HepG2 (cell line): Measurements from ENCODE around the gene ZNF12. TPM values are rescaled to one million over a fixed set of nuclear protein-coding genes. Genes with fewer than 3 reads are reported as not detected.
A peak's percentile ranks its signal among the peaks of the same experiment; 100 is the strongest.

Experiments
- FOXK1 ChIP-seq: sonication (generic); formaldehyde crosslinking; IDR thresholded peaks from 2 replicates; pipeline ENCODE4 v1.4.0; 2020; ENCODE audit warnings: low read depth, missing genetic modification reagents, borderline replicate concordance
- KIAA2018 ChIP-seq: sonication (generic); formaldehyde crosslinking; IDR thresholded peaks from 2 replicates; pipeline ENCODE4 v1.5.0; 2020; ENCODE audit warnings: mild to moderate bottlenecking, missing genetic modification reagents, borderline replicate concordance
- KLF16 ChIP-seq, 2 experiments: sonication (generic) in 1 of 2; formaldehyde crosslinking in 1 of 2; IDR thresholded peaks; 2 replicates each; pipeline versions ENCODE4 v1.6.1 to v1.8.0; 2016 to 2023; ENCODE audit warnings: missing genetic modification reagents in 2 of 2, missing compliant biosample characterization in 1 of 2
- NCOA5 ChIP-seq: sonication (generic); formaldehyde crosslinking; IDR thresholded peaks from 2 replicates; pipeline ENCODE4 v1.4.0; 2020; ENCODE audit warnings: missing genetic modification reagents
- NR2C2 ChIP-seq: sonication (generic); formaldehyde crosslinking; IDR thresholded peaks from 2 replicates; pipeline ENCODE4 v1.4.0; 2020; ENCODE audit warnings: missing genetic modification reagents, mild to moderate bottlenecking, moderate library complexity, borderline replicate concordance
- RAD21 ChIP-seq: fragments of 450-650 bp; formaldehyde crosslinking; IDR thresholded peaks from 2 replicates; pipeline ENCODE4 v1.5.0; 2020; ENCODE audit warnings: mild to moderate bottlenecking
- TFE3 ChIP-seq: IDR thresholded peaks from 2 replicates; pipeline ENCODE4 v1.6.1; 2016
- ZFP82 ChIP-seq: sonication (generic); formaldehyde crosslinking; IDR thresholded peaks from 2 replicates; pipeline ENCODE4 v1.5.1; 2020; ENCODE audit warnings: mild to moderate bottlenecking, missing genetic modification reagents, borderline replicate concordance
- ZHX2 ChIP-seq, 2 experiments: sonication (generic) in 1 of 2; formaldehyde crosslinking in 1 of 2; IDR thresholded peaks; 2 replicates each; pipeline versions ENCODE4 v1.6.1 to v1.9.0; 2014 to 2022; ENCODE audit warnings: antibody characterized with exemption in 1 of 2, borderline replicate concordance in 1 of 2, inconsistent platforms in 1 of 2, low read depth in 1 of 2, missing genetic modification reagents in 1 of 2
- ZMYM4 ChIP-seq: sonication (generic); formaldehyde crosslinking; IDR thresholded peaks from 2 replicates; pipeline ENCODE4 v1.8.1; 2023; ENCODE audit warnings: mild to moderate bottlenecking, missing genetic modification reagents
- ZNF274 ChIP-seq: sonication (generic); formaldehyde crosslinking; IDR thresholded peaks from 2 replicates; pipeline ENCODE4 v1.5.1; 2020; ENCODE audit warnings: mild to moderate bottlenecking, missing genetic modification reagents
- ZNF563 ChIP-seq: sonication (generic); formaldehyde crosslinking; IDR thresholded peaks from 2 replicates; pipeline ENCODE4 v1.8.0; 2022; ENCODE audit warnings: mild to moderate bottlenecking, moderate library complexity, missing genetic modification reagents
- ZNF839 ChIP-seq: sonication (generic); formaldehyde crosslinking; IDR thresholded peaks from 2 replicates; pipeline ENCODE4 v1.4.0; 2020; ENCODE audit warnings: missing genetic modification reagents, mild to moderate bottlenecking, borderline replicate concordance
- ZNF879 ChIP-seq: sonication (generic); formaldehyde crosslinking; IDR thresholded peaks from 2 replicates; pipeline ENCODE4 v1.8.1; 2023; ENCODE audit warnings: missing genetic modification reagents
- polyA plus RNA-seq, 8 experiments: library from polyadenylated mRNA; depleted of rRNA in 3 of 8; stranded (reverse) in 7 of 8; unstranded in 1 of 8; fragments of >200 nt; fragmentation: Illumina TruSeq in 4 of 8; extraction: Trizol in 4 of 8; gene quantifications; 2 replicates each; pipeline versions ENCODE4 v1.2.1 to v1.2.3, GENCODE V29; 2011 to 2016; ENCODE audit warnings: low read depth in 4 of 8, missing spikeins in 1 of 8, mixed read lengths in 1 of 8; ENCODE audit not compliant: insufficient read depth in 1 of 8
- total RNA-seq, 5 experiments: library from RNA; depleted of rRNA; stranded (reverse); fragments of >200 nt; fragmentation: Illumina TruSeq; extraction: Trizol; gene quantifications; 2 replicates each; pipeline ENCODE4 v1.2.3, GENCODE V29; 2016; ENCODE audit warnings: low read depth in 1 of 5

Gene ZNF12
- total and polyA plus RNA-seq, 2 of the 13 experiments (the other 11 are each of a cell fraction or from before 2014, with no cell fraction given) = 21.4 to 22.8 TPM

GRCh38 chr7:6709808-6710207, 3.1 kb upstream of the ZNF12 start (continued):
- TF ChIP-seq FOXK1 (CRISPR knock-in tag) (peak; percentile 49; the same call in 1 of the 2 replicates), ZFP82 (CRISPR knock-in tag) (no peak), ZNF879 (CRISPR knock-in tag) (no peak), ZMYM4 (peak; percentile 90), ZHX2 (IDR thresholded peaks at IDR 0.05; ENCODE audit: low read depth) (peak; percentile 44; the same call in 1 of the 2 replicates), ZHX2 (CRISPR knock-in tag; IDR thresholded peaks at IDR 0.05; ENCODE audit: borderline replicate concordance) (no peak), KLF16 (CRISPR knock-in tag; IDR thresholded peaks at IDR 0.05) (no peak), RAD21 (no peak), NR2C2 (CRISPR knock-in tag) (peak; percentile 92), NCOA5 (no peak), ZNF563 (CRISPR knock-in tag) (no peak), KIAA2018 (CRISPR knock-in tag) (no peak), TFE3 (CRISPR knock-in tag) (no peak), ZNF839 (CRISPR knock-in tag) (no peak), ZNF274 (CRISPR knock-in tag) (no peak)
